ENCODE measurements around the gene MMAA. TPM values are rescaled to one million over a fixed set of nuclear protein-coding genes. Genes with fewer than 3 reads are reported as not detected.

Gene MMAA
- total RNA-seq, 1 donor from 2014 or later, result 8.3 TPM

DNA sequence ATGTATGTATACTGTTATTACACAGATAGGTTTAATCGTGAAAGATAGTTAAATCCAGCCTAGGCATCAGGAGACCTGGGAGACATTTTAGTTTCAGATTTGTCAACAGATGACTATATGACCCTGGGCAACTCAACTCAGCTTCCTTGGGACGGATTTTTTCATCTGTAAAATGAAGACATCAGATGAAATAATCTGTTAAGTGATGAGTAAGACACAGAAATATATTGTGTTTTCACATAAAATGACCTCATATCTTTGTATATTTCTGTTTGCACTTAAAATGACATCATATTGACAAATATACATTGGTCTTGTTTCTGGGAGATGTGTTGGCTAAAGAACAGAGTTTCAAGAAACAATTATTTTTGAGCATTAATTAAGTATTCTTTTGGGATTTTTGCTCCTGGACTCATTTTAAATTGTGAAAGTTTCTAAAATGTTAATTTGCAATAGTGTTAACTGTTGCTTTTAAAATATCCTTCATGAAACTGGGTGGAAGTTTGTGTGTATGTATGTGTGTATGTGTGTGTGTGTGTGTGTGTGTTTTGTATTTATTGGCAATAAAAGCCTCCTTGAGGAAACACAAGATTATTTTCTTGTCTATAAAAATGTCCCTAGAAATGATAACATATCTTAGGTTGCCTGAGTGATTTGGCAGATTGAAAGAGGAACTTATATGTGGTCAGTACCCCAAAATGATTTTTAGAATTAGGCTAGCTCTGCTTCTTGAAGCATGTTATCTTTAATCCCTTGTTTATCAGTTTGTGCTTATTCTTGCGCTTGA is 29.1 kb upstream of the MMAA start:
- Mint-ChIP-seq H3K36me3 (no peaks in the 10 kb centered on the region), H3K4me3 (no peak overlapping the region)

DNA sequence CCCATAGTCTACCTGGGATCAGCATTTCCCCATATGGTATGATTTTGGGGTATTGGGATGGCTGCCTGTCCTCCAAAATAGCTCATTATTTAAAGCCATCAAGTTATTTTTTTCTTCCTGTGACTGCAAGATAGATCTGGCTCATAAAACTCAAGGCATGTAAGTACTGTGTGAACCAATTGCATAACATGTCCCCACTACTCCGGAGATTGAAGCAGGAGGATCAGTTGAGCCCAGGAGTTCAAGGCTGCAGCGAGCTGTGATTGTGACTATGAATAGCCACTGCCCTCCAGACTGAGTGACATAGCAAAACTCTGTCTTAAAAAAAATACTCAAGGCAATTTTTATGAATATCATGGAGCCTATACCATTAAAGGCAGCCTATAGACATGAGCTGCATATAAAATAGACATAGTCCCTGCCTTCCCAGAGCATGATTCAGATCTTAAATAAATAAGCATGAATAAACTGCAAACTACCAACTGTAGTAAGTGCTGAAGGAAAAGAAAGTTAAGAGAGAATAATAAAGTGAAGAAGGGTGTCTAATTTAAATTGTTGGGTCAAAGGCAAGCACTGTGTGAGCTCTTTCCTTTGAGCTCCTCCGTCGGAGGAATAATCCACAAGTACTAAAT is 16.9 kb upstream of the MMAA start:
- peaks cover 20% of the 10 kb centered on the region for H3K9me3 Mint-ChIP-seq
- no peak for DNase-seq (ENCODE audit: low spot score in 2 of 2, unreplicated experiment in 2 of 2)
- TF ChIP-seq, protein P1, sequence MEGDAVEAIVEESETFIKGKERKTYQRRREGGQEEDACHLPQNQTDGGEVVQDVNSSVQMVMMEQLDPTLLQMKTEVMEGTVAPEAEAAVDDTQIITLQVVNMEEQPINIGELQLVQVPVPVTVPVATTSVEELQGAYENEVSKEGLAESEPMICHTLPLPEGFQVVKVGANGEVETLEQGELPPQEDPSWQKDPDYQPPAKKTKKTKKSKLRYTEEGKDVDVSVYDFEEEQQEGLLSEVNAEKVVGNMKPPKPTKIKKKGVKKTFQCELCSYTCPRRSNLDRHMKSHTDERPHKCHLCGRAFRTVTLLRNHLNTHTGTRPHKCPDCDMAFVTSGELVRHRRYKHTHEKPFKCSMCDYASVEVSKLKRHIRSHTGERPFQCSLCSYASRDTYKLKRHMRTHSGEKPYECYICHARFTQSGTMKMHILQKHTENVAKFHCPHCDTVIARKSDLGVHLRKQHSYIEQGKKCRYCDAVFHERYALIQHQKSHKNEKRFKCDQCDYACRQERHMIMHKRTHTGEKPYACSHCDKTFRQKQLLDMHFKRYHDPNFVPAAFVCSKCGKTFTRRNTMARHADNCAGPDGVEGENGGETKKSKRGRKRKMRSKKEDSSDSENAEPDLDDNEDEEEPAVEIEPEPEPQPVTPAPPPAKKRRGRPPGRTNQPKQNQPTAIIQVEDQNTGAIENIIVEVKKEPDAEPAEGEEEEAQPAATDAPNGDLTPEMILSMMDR (IDR thresholded peaks at IDR 0.05; ENCODE audit: unreplicated experiment), result no peak
- no peak overlapping the region for H3K27ac Mint-ChIP-seq
- H3K4me3 Mint-ChIP-seq, result no peak overlapping the region
- H3K36me3 Mint-ChIP-seq, result peaks cover 8% of the 10 kb centered on the region
- peaks cover 5% of the 10 kb centered on the region for H3K4me1 Mint-ChIP-seq
- no peaks in the 10 kb centered on the region for H3K27me3 Mint-ChIP-seq (ENCODE audit: low read depth)

More for the DNA sequence above, 29.1 kb upstream of the MMAA start:
- H3K27me3 Mint-ChIP-seq (ENCODE audit: low read depth), result peaks cover 7% of the 10 kb centered on the region
- no peak overlapping the region for H3K27ac Mint-ChIP-seq
- TF ChIP-seq, protein P1 (IDR thresholded peaks at IDR 0.05; ENCODE audit: unreplicated experiment), result no peak
- DNase-seq (ENCODE audit: low spot score in 2 of 2, unreplicated experiment in 2 of 2), result no peak
- H3K4me1 Mint-ChIP-seq, result no peaks in the 10 kb centered on the region
- peaks cover 18% of the 10 kb centered on the region for H3K9me3 Mint-ChIP-seq

DNA sequence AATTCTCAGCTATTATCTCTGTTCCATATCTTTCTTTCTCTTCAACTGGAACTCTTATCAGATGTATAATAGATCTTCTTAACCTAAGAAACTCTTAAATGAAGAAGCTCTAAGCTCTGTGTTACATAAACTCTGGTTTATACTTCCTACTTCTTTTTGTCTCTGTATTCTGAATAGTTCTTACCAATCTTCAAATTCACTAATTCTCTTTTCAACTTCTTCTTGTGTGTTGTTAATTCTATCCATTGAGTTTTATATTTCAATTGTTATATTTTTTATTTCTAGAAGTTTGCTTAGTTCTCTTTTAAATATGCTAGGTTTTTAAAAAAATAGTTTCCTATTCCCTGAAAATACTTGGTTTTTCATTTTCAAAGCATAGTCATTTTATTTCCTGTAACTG is 13.2 kb upstream of the MMAA start:
- TF ChIP-seq, protein P1 (IDR thresholded peaks at IDR 0.05; ENCODE audit: unreplicated experiment), result no peak
- H3K4me1 Mint-ChIP-seq, result peaks cover under 1% of the 10 kb centered on the region
- peaks cover 8% of the 10 kb centered on the region for H3K36me3 Mint-ChIP-seq

DNA sequence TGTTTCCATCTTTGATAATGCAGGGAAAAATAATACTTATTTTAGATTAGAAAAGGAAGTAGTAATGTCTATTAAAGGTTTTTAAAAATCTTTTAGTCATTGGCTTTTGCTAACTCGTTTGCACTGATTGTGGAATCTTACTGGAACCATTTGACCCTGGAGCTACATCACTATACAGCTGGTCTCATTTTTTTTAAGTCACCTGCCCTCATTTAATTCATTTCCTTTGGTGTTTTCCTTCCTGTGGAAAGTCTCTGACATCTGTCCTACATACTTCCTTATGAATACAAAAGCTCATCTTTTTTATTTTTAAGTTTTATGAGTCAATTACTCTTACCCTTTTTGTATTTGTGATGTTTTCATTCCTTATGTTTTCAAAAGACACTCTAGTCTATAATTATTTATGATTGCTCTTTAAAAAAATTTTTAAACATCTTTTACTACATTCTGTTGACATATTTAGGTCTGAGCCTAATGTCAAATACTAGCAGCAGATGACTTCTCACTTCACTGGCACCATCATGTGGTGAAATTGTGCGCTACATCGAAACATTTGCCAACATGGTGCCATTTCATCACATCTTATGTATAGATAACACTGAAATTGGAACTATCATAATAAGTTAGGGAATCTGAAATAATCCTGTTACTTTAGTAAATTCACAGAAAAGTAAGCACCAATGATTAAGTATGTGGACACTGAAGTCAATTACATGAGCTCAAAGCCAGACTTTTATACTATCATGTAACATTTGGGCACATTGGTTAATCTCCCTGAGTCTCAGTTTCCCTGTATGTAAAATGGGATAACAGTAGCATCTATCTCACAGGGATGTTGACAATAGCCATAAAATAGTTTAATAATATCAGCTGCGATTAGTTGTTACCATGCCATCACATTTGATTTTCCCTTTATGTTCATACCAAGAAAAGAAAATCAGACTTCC is 9.4 kb upstream of the MMAA start:
- Mint-ChIP-seq H3K9me3 (peaks cover 17% of the 10 kb centered on the region), H3K4me3 (no peak overlapping the region), H3K4me1 (peaks cover 3% of the 10 kb centered on the region), H3K27ac (no peak overlapping the region), H3K27me3 (ENCODE audit: low read depth) (no peaks in the 10 kb centered on the region), H3K36me3 (peaks cover 8% of the 10 kb centered on the region)
- TF ChIP-seq, protein P1 (IDR thresholded peaks at IDR 0.05; ENCODE audit: unreplicated experiment), result peak; percentile 80
- DNase-seq (ENCODE audit: low spot score in 2 of 2, unreplicated experiment in 2 of 2), result peak in 1 of 2 experiments; percentile 74

More for the DNA sequence above, 13.2 kb upstream of the MMAA start:
- Mint-ChIP-seq H3K9me3 (peaks cover 17% of the 10 kb centered on the region), H3K27ac (no peak overlapping the region), H3K4me3 (no peak overlapping the region), H3K27me3 (ENCODE audit: low read depth) (no peaks in the 10 kb centered on the region)
- no peak for DNase-seq (ENCODE audit: low spot score in 2 of 2, unreplicated experiment in 2 of 2)

DNA sequence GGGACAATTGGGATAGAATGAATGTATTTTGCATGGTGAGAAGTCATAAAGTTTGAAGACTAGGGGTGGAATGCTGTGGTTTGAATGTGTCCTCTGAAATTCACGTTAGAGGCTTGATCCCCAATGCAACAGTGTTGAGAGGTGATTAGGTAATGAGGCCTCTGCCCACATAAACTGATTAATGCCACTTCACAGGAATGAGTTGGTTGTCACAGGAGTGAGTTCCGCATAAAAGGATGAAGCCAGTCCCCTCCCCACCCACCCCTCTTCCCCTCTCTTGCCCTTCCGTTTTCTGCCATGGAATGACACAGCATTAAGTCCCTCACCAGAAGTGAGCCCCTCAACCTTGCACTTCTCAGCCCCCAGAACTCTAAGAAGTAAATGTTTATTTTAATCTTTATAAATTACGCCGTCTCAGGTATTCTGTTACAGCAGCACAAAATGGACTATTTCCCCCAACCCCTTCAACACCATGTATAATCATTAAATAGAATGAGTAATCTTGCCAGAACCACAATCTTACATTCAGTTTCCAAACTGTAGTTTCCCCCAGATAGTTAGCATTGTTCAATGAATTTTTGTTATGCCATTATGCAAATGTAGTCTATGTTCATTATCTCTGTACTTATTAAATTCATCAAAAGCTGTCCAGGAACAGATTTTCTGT is 5.5 kb upstream of the MMAA start:
- TF ChIP-seq, protein P1 (IDR thresholded peaks at IDR 0.05; ENCODE audit: unreplicated experiment), result no peak
- no peak for DNase-seq (ENCODE audit: low spot score in 2 of 2, unreplicated experiment in 2 of 2)
- no peak overlapping the region for H3K4me3 Mint-ChIP-seq
- no peaks in the 10 kb centered on the region for H3K27me3 Mint-ChIP-seq (ENCODE audit: low read depth)
- no peaks in the 10 kb centered on the region for H3K9me3 Mint-ChIP-seq
- peaks cover 20% of the 10 kb centered on the region for H3K4me1 Mint-ChIP-seq
- H3K27ac Mint-ChIP-seq, result no peak overlapping the region
- no peaks in the 10 kb centered on the region for H3K36me3 Mint-ChIP-seq
